Hematopoietic multipotent progenitor cell treated with erythropoietin and hydrocortisone succinate and interleukin-3 and kit ligand, for 15 days (in vitro differentiated cells): ENCODE data around the gene DMRTB1.

Experiments used
- DNase-seq: peaks from one replicate; pipeline ENCODE4 v3.0.0-alpha.2; 2015; ENCODE audit warnings: low spot score

The DMRTB1 gene

GRCh38 chr1:53463961-53464899 is 5.0 kb downstream of the DMRTB1 start:
- DNase-seq = no peak

GRCh38 chr1:53465023-53465957 is 6.1 kb downstream of the DMRTB1 start:
- no peak for DNase-seq

GRCh38 chr1:53467391-53467790 is 8.2 kb downstream of the DMRTB1 start:
- no peak for DNase-seq

GRCh38 chr1:53468374-53468773 is 9.2 kb downstream of the DMRTB1 start:
- DNase-seq = no peak

DNA sequence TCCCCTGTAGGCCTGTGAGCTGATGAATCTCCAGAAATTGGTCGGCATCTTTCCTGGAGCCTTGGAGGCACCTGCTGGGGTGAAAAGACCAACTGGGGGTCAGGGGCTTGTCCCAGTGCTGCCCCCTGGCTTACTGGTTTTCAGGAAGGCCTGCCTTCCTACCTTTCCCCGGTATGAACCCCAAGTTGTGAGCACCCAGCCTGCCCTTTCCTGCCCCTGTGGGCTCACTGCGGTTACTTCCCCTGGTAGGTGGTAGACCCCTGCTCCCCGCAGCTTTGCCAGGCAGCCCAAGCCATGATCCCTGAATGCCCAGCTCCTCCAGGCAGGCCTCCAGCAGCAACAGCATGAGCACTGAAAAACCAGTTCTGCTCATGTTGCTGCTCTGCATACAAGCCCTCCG is 10.2 kb downstream of the DMRTB1 start:
- no peak for DNase-seq

- DNase-seq = no peak
These were observed 11.0 kb downstream of the DMRTB1 start for GRCh38 chr1:53470155-53470554.

DNA sequence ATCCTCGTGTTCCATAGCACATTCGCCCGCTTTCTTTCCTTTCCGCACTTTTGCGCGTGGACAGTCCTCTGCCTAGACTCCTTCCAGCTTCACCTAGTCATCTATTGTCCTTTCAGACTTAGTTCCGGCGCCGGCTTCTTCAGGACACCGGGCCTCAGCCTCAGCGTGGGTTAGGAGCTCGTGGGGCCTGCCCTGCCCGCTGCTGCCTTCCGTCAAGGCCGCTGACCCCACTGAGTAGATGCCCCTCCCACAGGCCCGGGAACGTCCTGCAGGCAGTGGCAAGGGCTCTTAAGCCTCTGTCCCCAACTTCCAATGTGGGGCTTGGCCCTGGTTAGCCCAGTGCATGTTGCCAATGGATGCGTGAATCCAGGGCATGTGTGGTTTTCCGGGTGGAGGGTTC is 11.4 kb downstream of the DMRTB1 start:
- no peak for DNase-seq

GRCh38 chr1:53471000-53471399 is 11.8 kb downstream of the DMRTB1 start:
- DNase-seq = no peak

GRCh38 chr1:53473463-53473862 is 14.3 kb downstream of the DMRTB1 start:
- DNase-seq = no peak

GRCh38 chr1:53475664-53476063 is 16.5 kb downstream of the DMRTB1 start:
- no peak for DNase-seq

GRCh38 chr1:53476579-53476978 is 17.4 kb downstream of the DMRTB1 start:
- no peak for DNase-seq

GRCh38 chr1:53477651-53478501 is 18.7 kb downstream of the DMRTB1 start:
- DNase-seq = no peak

DNA sequence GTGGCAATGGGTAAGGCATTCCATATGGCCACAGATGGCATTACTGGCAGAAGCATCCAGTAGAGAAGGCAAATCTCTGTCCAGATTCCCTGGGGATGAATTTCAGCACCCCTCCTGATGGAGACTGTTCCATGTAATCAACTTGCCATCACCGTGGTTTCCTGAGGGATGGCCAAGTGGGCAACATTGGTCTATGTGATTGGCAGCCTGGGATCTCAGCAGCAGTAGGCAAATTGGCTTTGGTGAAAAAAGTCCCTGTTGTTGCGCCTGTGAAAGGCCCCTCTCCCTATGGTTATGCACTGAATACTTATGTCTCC is 19.3 kb downstream of the DMRTB1 start:
- no peak for DNase-seq

GRCh38 chr1:53480678-53481077 is 21.5 kb downstream of the DMRTB1 start:
- DNase-seq = no peak

- no peak for DNase-seq
These were observed 22.3 kb downstream of the DMRTB1 start for GRCh38 chr1:53481456-53481855.

GRCh38 chr1:53482441-53483153 is 23.4 kb downstream of the DMRTB1 start:
- DNase-seq = no peak

DNA sequence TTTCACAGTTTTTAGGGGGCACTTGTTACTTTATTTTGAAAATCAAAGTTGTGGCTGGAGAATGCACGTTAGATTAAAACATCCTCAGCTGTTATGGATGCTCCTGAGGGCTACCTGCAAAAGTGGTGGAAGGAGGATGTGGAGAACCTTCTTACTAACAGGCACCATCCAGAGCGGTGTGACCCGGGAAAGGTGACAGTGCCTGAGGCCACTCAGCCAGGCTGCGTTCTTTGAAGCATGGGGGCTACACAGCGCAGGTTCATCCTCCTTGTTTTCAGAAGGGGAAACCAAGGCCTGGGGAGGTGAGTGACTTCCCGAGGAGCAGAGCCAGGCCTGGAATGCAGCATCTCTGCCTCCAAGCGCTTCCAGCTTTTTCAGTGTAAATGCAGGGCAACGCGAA is 24.0 kb downstream of the DMRTB1 start:
- DNase-seq = no peak

DNA sequence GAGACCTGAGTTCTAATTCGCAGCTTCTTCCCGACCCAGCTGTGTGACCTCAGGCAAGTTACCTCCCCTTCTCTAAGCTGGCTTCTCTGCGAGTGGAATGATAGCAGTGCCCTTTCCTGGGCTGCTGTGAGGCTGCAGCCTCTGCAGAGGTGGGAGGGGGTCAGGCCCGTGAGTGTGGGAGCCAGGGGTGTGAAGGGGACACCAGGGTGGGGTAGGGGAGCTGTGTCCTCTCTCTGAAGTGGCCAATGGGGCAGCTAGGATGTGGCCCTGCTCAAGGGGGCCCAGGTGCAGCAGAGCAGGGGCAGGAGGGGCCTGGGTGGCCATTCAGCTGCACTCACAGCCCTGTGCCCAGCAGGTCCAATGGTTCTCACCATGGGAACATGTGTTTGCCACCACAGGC is 24.5 kb downstream of the DMRTB1 start:
- DNase-seq = no peak

DNA sequence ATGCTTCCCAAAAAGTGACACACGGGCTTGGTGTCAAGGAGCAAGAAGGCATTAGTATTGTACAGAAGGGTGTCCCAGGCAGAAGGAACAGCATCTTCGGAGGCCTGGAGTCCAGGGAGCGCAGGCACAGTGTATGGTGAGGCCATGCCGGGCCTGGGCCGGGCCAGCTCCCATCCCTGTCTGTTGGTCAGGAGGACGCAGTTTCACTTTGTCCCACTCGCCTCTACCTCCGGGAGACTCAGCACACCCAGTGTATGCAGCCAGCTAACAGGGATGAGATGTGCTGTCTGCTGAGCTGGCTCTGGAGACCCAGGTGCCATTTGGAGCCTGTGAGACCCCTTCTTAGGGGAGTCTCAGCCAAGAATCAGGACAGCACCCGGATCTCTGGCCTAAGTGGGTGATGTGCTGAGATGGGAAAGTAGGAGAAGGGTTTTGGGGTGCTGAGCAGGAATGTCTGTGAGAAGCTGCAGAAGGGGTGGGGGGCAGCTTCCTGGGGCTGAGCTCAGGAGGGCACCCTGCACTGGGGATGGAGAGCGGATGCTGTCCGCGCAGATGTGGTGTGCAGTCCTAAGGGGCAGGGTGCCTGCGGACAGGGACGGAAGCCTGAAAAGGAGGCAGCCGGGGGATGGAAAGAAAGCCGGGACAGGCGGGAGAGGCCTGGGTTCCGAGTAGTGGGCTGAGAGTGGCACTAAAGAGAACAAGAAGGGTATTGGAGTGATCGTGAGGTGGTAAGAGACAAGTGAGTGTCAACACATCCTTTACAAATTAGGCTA is 25.7 kb downstream of the DMRTB1 start:
- DNase-seq = no peak
